Mesodermal cell (in vitro differentiated cells): ENCODE measurements around the gene GNG5.
"Not testable (repeated sequence)": the region's sequence is repeated elsewhere in the genome, so short reads cannot be mapped to it uniquely, and the experiment has no call there.

Experiments used
- H3K27ac ChIP-seq: 2 replicates; pipeline ENCODE4 v1.7.0; 2013; ENCODE audit warnings: mild to moderate bottlenecking, low read depth, low read length, moderate library complexity; ENCODE audit not compliant: severe bottlenecking
- H3K36me3 ChIP-seq: 2 replicates; pipeline ENCODE4 v1.7.1; 2013; ENCODE audit warnings: mild to moderate bottlenecking, low read length, moderate library complexity; ENCODE audit not compliant: control insufficient read depth, insufficient read depth
- H3K4me1 ChIP-seq: one replicate; pipeline ENCODE4 v1.7.1; 2013; ENCODE audit warnings: mild to moderate bottlenecking, low read length; ENCODE audit not compliant: insufficient read depth, control insufficient read depth, poor library complexity, severe bottlenecking
- H3K4me3 ChIP-seq: 2 replicates; pipeline ENCODE4 v1.7.0; 2013; ENCODE audit warnings: low read length, control low read depth, mild to moderate bottlenecking; ENCODE audit not compliant: insufficient read depth, poor library complexity, severe bottlenecking; ENCODE audit errors: extremely low read depth
- H3K9me3 ChIP-seq: 2 replicates; pipeline ENCODE4 v1.7.1; 2013; ENCODE audit warnings: mild to moderate bottlenecking, low read length, moderate library complexity; ENCODE audit not compliant: control insufficient read depth
- WGBS, 2 experiments: methylation state at CpG; one replicate each; pipeline ENCODE4 v1.1.5; 2013; ENCODE audit warnings: missing lambda C conversion rate in 2 of 2; ENCODE audit not compliant: insufficient coverage in 2 of 2; 5-methylcytosine and 5-hydroxymethylcytosine counted together

The GNG5 gene

DNA sequence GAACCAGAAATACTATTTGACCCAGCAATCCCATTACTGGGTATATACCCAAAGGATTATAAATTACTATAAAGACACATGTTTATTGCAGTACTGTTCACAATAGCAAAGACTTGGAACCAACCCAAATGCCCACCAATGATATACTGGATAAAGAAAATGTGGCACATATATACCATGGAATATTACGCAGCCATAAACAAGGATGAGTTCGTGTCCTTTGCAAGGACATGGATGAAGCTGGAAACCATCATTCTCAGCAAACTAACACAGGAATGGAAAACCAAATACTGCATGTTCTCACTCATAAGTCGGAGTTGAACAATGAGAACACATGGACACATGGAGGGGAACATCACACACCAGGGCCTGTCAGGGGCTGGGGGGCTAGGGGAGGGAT, 57.7 kb downstream of the GNG5 start:
- not testable (repeated sequence) for H3K36me3 ChIP-seq, H3K4me1 ChIP-seq, H3K4me3 ChIP-seq, H3K9me3 ChIP-seq, H3K27ac ChIP-seq
- 83 to 100% methylated on average over 1 to 2 of the region's 3 CpGs for WGBS, 2 experiments
